ENCODE results near the gene DNAJC18.

DNAJC18 gene

GRCh38 chr5:139369181-139369580, 70.1 kb downstream of the DNAJC18 start:
- no peak for DNase-seq (ENCODE audit: low read depth in 4 of 4, low spot score in 1 of 4)

- no peak for DNase-seq (ENCODE audit: low read depth in 4 of 4, low spot score in 1 of 4)
These were observed 70.7 kb downstream of the DNAJC18 start for GRCh38 chr5:139368613-139369012.

GRCh38 chr5:139364466-139364865, 74.9 kb downstream of the DNAJC18 start:
- DNase-seq (ENCODE audit: low read depth in 4 of 4, low spot score in 1 of 4) = no peak

- no peak for DNase-seq (ENCODE audit: low read depth in 4 of 4, low spot score in 1 of 4)
These were observed 75.4 kb downstream of the DNAJC18 start for GRCh38 chr5:139363937-139364336.

- no peak for DNase-seq (ENCODE audit: low read depth in 4 of 4, low spot score in 1 of 4)
These were observed 77.4 kb downstream of the DNAJC18 start for GRCh38 chr5:139361835-139362429.

- DNase-seq (ENCODE audit: low read depth in 4 of 4, low spot score in 1 of 4) = no peak
These were observed 78.9 kb downstream of the DNAJC18 start for GRCh38 chr5:139360384-139360783.
